Transverse colon (tissue), 4 donors: ENCODE data around the gene DMGDH. TPM values are rescaled to one million over a fixed set of nuclear protein-coding genes. Genes with fewer than 3 reads are reported as not detected.

Experiments
- DNase-seq: peaks from one replicate; pipeline ENCODE4 v3.0.0-alpha.2; 2019
- H3K27ac ChIP-seq, 4 donors: fragments of 200-600 bp; sonication (generic); 2 replicates each; pipeline ENCODE4 v1.5.1; 2016 to 2018; ENCODE audit warnings: inconsistent platforms in 4 of 4
- H3K27me3 ChIP-seq: fragments of 200-600 bp; sonication (generic); 2 replicates; pipeline ENCODE4 v1.5.1; 2017; ENCODE audit warnings: inconsistent platforms
- H3K36me3 ChIP-seq, 4 donors: fragments of 200-600 bp; sonication (generic); 2 replicates each; pipeline ENCODE4 v1.5.1; 2017 to 2019; ENCODE audit warnings: inconsistent platforms in 4 of 4
- H3K4me1 ChIP-seq, 4 donors: fragments of 200-600 bp; sonication (generic); 2 replicates each; pipeline ENCODE4 v1.5.1; 2017 to 2020; ENCODE audit warnings: inconsistent platforms in 4 of 4
- H3K4me3 ChIP-seq, 4 donors: fragments of 200-600 bp; sonication (generic); 1 replicate in 1 of 4; 2 replicates in 3 of 4; pipeline versions ENCODE4 v1.5.1 to v1.6.1; 2017 to 2019; ENCODE audit warnings: inconsistent platforms in 4 of 4
- H3K9me3 ChIP-seq, 2 donors: fragments of 200-600 bp; sonication (generic); 2 replicates each; pipeline ENCODE4 v1.5.1; 2017 to 2019; ENCODE audit warnings: inconsistent platforms in 2 of 2
- EP300 ChIP-seq: sonication (generic); formaldehyde crosslinking; IDR thresholded peaks from one replicate; pipeline ENCODE4 v1.6.1; 2017; ENCODE audit warnings: antibody characterized with exemption, low read depth
- POLR2A ChIP-seq: fragments of 450-650 bp; IDR thresholded peaks from one replicate; pipeline ENCODE4 v1.6.1; 2016; ENCODE audit warnings: antibody characterized with exemption, mild to moderate bottlenecking, moderate library complexity
- POLR2AphosphoS5 ChIP-seq, 3 donors: sonication (generic); formaldehyde crosslinking; IDR thresholded peaks; one replicate each; pipeline ENCODE4 v1.6.1; 2016; ENCODE audit warnings: antibody characterized with exemption in 3 of 3
- WGBS, 2 donors: methylation state at CpG; one replicate each; pipeline ENCODE4 v1.1.5; 2018; ENCODE audit warnings: low coverage in 1 of 2; 5-methylcytosine and 5-hydroxymethylcytosine counted together
- in situ Hi-C, 4 donors: fragments of 200-750 bp; cut with MboI; loops; one replicate each; pipeline versions ENCODE4 v1.15.0 to v1.15.1; 2017; ENCODE audit warnings: low sequenced_read_pairs in 3 of 4, low pct_ligation_motif_present in 1 of 4, low pct_unique_long_range_greater_than_20kb in 1 of 4
- intact Hi-C: fragments of 100-400 bp; cut with DNase I; formaldehyde crosslinking; loops from one replicate; pipeline ENCODE4 v1.15.1; 2023; ENCODE audit warnings: low total_unique reads
- total RNA-seq, 4 donors: library from RNA; depleted of rRNA; stranded (reverse); fragments of >200 nt; gene quantifications; one replicate each; pipeline ENCODE4 v1.1.0, GENCODE V29; 2016
- TF ChIP-seq, protein P1 (sequence below), 5 experiments: fragments of 200-600 bp in 3 of 5; fragments of 450-650 bp in 2 of 5; sonication (generic) in 3 of 5; IDR thresholded peaks; 1 replicate in 2 of 5; 2 replicates in 3 of 5; pipeline ENCODE4 v1.5.1; 2016 to 2017; ENCODE audit warnings: antibody characterized with exemption in 5 of 5, inconsistent platforms in 3 of 5, mild to moderate bottlenecking in 2 of 5, moderate library complexity in 1 of 5

DMGDH gene
- total RNA-seq, 4 donors from 2014 or later: 0.41 to 2.7 TPM; not detected in 2

- intact Hi-C loops (no loop called here), in situ Hi-C loops (loop anchor here in 2 of 4 donors (25.0 kb wide), 1 partner anchor 454 kb away; no protein-coding TSS in a partner anchor)
- H3K4me3 ChIP-seq: no peak overlapping the region
- 96 to 100% methylated on average over 3 of the region's 3 CpGs for WGBS, 2 donors
- H3K27me3 ChIP-seq: no peaks in the 10 kb centered on the region
- no peak for DNase-seq
- no peaks in the 10 kb centered on the region for H3K36me3 ChIP-seq
- no peak overlapping the region for H3K27ac ChIP-seq
- no peaks in the 10 kb centered on the region for H3K4me1 ChIP-seq
- H3K9me3 ChIP-seq: no peaks in the 10 kb centered on the region
- no peak for TF ChIP-seq POLR2AphosphoS5 (IDR thresholded peaks at IDR 0.05)
These were observed 61.6 kb downstream of the DMGDH start for GRCh38 chr5:79007872-79008271.

DNA sequence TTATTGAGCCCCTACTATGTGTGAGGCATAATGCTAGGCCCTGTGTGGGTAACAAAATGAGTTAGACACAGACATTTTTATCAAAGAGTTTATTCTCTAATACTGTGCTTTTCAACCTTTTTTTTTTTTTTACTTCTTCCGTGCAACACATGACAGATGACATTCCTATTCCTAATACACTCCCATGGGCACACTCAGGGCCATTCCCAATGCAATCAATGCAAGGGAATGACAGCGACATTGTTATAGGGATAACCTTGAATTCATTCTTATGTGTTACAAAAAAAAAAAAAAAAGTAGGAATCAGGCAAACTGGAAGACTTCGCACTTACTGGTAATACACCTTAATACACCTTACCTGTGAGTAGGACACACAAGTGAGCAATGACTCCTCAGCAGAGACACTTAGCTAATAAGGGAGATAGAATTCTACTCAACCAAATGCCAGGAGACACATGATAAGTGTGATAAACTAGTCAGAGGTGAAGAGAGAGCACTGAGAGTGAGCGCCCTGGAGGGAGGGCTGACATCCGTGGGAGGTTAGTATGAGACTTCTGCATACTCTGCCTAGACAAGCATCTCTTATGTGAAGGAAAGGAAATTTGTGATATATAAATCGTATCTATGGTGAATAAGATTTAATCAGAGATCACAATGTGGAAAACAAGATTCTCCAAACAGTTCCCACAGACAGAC lies 63.4 kb downstream of the DMGDH start:
- in situ Hi-C loops: loop anchor here in 2 of 4 donors (25.0 kb wide), 1 partner anchor 456 kb away; no protein-coding TSS in a partner anchor
- no peaks in the 10 kb centered on the region for H3K36me3 ChIP-seq
- no peak for TF ChIP-seq EP300
- no peak for TF ChIP-seq POLR2A
- TF ChIP-seq, protein P1, sequence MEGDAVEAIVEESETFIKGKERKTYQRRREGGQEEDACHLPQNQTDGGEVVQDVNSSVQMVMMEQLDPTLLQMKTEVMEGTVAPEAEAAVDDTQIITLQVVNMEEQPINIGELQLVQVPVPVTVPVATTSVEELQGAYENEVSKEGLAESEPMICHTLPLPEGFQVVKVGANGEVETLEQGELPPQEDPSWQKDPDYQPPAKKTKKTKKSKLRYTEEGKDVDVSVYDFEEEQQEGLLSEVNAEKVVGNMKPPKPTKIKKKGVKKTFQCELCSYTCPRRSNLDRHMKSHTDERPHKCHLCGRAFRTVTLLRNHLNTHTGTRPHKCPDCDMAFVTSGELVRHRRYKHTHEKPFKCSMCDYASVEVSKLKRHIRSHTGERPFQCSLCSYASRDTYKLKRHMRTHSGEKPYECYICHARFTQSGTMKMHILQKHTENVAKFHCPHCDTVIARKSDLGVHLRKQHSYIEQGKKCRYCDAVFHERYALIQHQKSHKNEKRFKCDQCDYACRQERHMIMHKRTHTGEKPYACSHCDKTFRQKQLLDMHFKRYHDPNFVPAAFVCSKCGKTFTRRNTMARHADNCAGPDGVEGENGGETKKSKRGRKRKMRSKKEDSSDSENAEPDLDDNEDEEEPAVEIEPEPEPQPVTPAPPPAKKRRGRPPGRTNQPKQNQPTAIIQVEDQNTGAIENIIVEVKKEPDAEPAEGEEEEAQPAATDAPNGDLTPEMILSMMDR (IDR thresholded peaks at IDR 0.05): no peak
- no peak for TF ChIP-seq POLR2AphosphoS5 (IDR thresholded peaks at IDR 0.05)
- WGBS, 2 donors: 85 to 91% methylated on average over 4 to 6 of the region's 6 CpGs
- H3K9me3 ChIP-seq: no peaks in the 10 kb centered on the region
- peaks cover 0 to 9% (median 3%) of the 10 kb centered on the region in 4 donors for H3K4me1 ChIP-seq
- intact Hi-C loops: no loop called here
- no peak overlapping the region for H3K4me3 ChIP-seq
- H3K27ac ChIP-seq: no peak overlapping the region
- H3K27me3 ChIP-seq: no peaks in the 10 kb centered on the region
- DNase-seq: no peak

- in situ Hi-C loops: loop anchor here in 2 of 4 donors (25.0 kb wide), 1 partner anchor 457 kb away; no protein-coding TSS in a partner anchor
These were observed 64.3 kb downstream of the DMGDH start for GRCh38 chr5:79005151-79005550.

GRCh38 chr5:79002374-79002773 lies 67.1 kb downstream of the DMGDH start:
- in situ Hi-C loops (loop anchor here in 2 of 4 donors (25.0 kb wide), 1 partner anchor 460 kb away; no protein-coding TSS in a partner anchor), intact Hi-C loops (no loop called here)
- peaks cover 0 to 9% (median 3%) of the 10 kb centered on the region in 4 donors for H3K4me1 ChIP-seq
- WGBS, 2 donors: 69 to 70% methylated on average over 1 of the region's 1 CpG
- no peak for DNase-seq
- TF ChIP-seq POLR2A: no peak
- TF ChIP-seq, protein P1 (IDR thresholded peaks at IDR 0.05): no peak
- no peak for TF ChIP-seq POLR2AphosphoS5 (IDR thresholded peaks at IDR 0.05)
- TF ChIP-seq EP300: no peak
- H3K27ac ChIP-seq: no peak overlapping the region
- H3K36me3 ChIP-seq: no peaks in the 10 kb centered on the region
- H3K27me3 ChIP-seq: no peaks in the 10 kb centered on the region
- H3K4me3 ChIP-seq: no peak overlapping the region
- H3K9me3 ChIP-seq: no peaks in the 10 kb centered on the region

More at GRCh38 chr5:79005151-79005550, 64.3 kb downstream of the DMGDH start:
- TF ChIP-seq, protein P1 (IDR thresholded peaks at IDR 0.05): no peak
- TF ChIP-seq POLR2AphosphoS5 (IDR thresholded peaks at IDR 0.05): no peak
- TF ChIP-seq EP300: no peak
- no peak for TF ChIP-seq POLR2A
- 77 to 91% methylated on average over 4 of the region's 4 CpGs for WGBS, 2 donors
- no peak overlapping the region for H3K27ac ChIP-seq
- H3K36me3 ChIP-seq: no peaks in the 10 kb centered on the region
- H3K4me1 ChIP-seq: peaks cover 0 to 9% (median 3%) of the 10 kb centered on the region in 4 donors
- no peak overlapping the region for H3K4me3 ChIP-seq
- intact Hi-C loops: no loop called here
- H3K9me3 ChIP-seq: no peaks in the 10 kb centered on the region
- no peak for DNase-seq
- no peaks in the 10 kb centered on the region for H3K27me3 ChIP-seq
